ENCODE results near the gene CYP4F22.

- no peak for TF ChIP-seq CTCF (IDR thresholded peaks at IDR 0.05)
- no peak for TF ChIP-seq POLR2A (IDR thresholded peaks at IDR 0.05)
Measured at GRCh38 chr19:15467734-15468214, 40.6 kb upstream of the CYP4F22 start.

Data from tibial nerve (tissue), 3 donors.